Left colon (tissue), 2 donors: ENCODE results near the gene C4orf50. TPM values are rescaled to one million over a fixed set of nuclear protein-coding genes. Genes with fewer than 3 reads are reported as not detected.
"Not testable (repeated sequence)": the region's sequence is repeated elsewhere in the genome, so short reads cannot be mapped to it uniquely, and the experiment has no call there.

Experiments used
- ATAC-seq: fragments of 200-7000 bp; cut with Tn5 transposase; one replicate; pipeline ENCODE4 v1.9.1; 2020; ENCODE audit warnings: mild to moderate bottlenecking, moderate library complexity
- DNase-seq, 2 donors: peaks; one replicate each; pipeline ENCODE4 v3.0.0-alpha.2; 2020
- intact Hi-C, 2 donors: fragments of 100-400 bp; cut with DNase I in 1 of 2; cut with micrococcal nuclease in 1 of 2; formaldehyde crosslinking; loops; one replicate each; pipeline versions ENCODE4 v1.11.2 to v1.14.0; 2022; cut with DNase I, micrococcal nuclease
- total RNA-seq, 2 donors: library from RNA; stranded (reverse); fragmentation: NEBNext Ultra II Directional; extraction: Animal tissue kit (Norgen Biotek cat#: 25700); gene quantifications; one replicate each; pipeline ENCODE4 v1.2.1, GENCODE V29; 2021
- donor health status: DM: no; HTN: no; CAD: no.
- donor health status: DM: yes; HTN: yes; CAD: no.

C4orf50 gene
- total RNA-seq, 2 donors from 2014 or later, result 0.09 TPM; not detected in 1

DNA sequence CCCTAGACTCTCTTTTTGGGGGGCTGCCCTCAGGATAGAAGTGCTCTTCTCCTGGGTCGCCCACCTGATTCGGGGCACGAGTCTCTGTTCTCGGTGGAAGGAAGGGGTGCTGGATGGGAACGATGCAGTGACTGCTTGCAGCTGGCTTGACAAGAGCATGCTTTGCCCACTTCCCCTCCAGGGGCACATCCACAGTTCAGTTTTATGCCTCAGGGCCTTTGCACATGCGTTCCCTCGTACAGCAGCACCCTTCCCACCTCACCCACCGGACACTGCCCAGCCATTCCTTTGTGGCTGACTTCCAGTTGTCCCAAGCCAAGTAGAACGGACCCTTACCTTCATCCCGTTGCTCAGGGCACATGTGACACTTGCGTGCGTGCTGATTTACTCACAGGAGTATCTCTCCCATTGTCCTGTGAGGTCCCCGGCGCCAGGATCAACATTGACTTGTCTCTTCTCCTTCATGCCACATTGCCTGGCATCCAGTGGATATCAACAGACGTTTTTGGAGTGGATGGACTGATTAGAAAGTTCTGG lies 60.0 kb downstream of the C4orf50 start:
- ATAC-seq, result no peak

DNA sequence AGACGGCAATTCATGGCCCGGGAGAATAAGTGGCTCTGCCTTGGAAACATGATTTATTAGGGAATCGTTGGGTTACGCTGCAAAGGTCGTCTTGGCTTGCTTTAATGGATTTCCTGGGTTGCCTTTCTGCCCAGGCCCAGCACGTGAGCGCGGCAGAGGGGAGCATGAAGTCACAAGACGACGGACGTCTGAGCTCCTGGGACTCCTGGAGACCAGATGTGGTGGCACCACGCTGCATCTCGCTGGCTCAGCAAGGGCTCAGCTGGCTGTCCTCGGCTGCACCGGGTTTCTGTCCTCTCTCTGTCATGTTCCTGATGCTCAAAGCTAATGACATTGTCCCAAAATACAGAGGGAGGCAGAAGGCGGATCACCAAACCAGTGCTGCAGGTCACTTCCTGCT lies 61.2 kb downstream of the C4orf50 start:
- DNase-seq (no peak), ATAC-seq (no peak)
- intact Hi-C loops, result no loop called here

More for the DNA sequence above, 60.0 kb downstream of the C4orf50 start:
- no peak for DNase-seq
- intact Hi-C loops, result no loop called here

DNA sequence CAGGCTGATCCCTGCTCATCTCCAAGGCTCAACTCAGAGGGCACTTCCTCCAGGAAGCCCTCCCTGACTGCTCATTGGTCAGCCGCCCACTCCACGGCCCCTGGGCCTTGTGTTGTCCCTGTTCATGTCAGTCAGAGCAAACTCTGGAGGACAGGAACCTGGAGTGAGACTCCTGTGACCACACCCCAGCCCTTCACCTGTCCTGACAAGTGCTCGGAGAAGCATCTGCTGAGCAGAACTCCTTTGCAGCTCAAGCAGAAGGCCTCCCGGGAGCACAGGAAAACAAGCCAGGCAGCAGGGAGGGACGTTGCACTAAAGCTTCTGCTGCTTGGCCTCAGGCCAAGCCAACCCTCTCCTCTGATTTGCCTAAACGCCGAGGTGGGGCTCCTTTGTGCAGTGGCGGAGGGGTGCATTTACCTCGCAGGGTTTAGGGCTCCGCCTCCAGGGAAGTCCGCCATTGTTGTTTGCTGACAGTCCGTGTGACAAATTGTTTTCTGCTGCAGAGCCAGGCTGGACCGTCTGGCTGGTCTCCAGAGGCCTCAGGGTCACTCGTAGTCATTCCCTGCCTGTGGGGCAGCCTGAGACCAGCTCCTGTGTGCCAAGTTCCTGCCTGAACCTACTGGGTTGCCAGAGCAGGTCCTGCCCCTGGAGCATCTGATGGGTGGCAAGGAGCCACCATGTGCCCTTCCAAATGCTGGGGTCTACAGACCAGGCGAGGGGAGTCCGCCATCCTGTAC lies 61.8 kb downstream of the C4orf50 start:
- DNase-seq (no peak), ATAC-seq (no peak)
- intact Hi-C loops, result no loop called here

DNA sequence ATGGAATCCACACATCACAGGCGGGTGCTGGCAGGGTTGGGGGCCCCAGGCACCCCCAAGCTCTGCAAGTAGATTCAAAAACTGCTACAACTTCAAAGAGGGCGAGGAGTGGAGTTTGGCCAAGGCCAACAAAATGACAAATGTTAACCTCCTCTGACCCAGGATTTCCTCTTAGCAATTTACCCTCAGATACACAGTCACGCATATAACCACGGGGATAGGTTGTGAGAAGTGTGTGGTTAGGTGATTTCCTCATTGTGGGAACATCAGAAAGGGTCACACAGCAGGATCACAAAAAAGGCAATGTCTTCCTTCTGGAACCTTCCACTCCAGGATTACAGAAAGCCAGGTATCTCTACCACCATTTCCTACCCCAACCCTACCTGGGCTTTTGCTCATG lies 62.4 kb downstream of the C4orf50 start:
- intact Hi-C loops, result no loop called here
- ATAC-seq (no peak), DNase-seq (no peak)

DNA sequence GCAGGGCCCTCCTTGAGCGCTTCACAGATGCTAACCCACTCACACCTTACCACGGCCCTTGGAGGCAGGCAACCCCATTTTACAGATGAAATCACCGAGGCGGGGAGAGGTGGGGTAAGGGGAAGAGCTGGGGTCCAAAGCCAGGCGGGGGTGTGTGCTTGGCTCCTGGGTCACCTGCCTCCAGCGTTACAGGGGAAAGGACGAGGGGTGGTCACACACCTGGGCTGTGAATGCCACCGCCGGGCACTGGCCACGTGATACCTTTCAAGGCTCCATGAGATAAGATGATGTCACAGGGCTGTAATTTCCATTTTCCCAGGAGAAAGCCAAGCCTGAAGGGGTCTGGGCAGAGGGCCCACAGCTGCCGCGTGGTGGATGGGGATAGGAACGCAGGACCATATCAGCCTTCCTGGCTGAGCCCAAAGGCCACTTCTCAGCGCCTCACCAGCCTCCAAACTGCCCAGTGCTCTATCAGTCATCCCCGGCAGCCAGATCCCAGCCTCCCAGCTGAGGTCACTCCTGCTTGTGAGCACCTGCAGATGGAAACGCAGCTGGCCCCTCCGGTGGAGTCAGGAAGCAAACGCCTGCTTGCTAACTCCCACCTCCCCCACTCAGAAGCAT lies 62.9 kb downstream of the C4orf50 start:
- ATAC-seq, result no peak
- intact Hi-C loops, result no loop called here
- DNase-seq, result no peak

DNA sequence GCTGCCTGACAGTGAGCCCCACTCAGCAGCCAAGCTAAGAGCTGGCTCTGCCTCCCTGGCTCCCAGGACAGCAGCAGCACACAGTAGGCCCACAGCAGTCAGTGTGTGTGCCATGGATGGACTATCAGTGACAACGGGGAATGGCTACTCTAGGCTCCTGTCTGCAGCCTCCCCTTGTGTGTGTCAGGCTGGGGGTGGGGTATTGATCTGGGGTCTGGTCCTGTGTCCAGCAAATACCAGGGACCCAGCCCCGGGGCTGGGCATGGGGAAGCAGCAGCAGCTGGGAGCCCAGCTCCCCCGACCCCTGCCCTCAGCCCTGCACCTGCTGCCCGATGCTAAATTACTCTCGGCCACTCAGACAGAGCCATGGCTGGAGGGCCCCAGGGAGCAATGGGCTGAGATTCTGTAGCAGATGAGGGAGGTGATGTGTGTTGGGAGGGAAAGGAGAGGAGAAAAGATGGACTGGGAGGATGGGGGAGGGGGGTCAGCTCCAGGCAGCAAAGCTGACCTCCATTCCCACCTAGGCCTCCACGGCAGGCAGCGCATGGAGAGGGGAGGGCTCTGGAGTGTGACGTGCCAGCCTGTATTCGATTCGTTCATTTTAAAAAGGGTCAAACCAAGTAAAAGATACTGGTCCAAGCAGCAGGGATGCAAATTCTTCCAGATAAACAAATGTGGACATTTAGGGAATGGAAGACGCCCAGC lies 64.0 kb downstream of the C4orf50 start:
- no peak for ATAC-seq
- intact Hi-C loops, result no loop called here
- DNase-seq, result no peak

DNA sequence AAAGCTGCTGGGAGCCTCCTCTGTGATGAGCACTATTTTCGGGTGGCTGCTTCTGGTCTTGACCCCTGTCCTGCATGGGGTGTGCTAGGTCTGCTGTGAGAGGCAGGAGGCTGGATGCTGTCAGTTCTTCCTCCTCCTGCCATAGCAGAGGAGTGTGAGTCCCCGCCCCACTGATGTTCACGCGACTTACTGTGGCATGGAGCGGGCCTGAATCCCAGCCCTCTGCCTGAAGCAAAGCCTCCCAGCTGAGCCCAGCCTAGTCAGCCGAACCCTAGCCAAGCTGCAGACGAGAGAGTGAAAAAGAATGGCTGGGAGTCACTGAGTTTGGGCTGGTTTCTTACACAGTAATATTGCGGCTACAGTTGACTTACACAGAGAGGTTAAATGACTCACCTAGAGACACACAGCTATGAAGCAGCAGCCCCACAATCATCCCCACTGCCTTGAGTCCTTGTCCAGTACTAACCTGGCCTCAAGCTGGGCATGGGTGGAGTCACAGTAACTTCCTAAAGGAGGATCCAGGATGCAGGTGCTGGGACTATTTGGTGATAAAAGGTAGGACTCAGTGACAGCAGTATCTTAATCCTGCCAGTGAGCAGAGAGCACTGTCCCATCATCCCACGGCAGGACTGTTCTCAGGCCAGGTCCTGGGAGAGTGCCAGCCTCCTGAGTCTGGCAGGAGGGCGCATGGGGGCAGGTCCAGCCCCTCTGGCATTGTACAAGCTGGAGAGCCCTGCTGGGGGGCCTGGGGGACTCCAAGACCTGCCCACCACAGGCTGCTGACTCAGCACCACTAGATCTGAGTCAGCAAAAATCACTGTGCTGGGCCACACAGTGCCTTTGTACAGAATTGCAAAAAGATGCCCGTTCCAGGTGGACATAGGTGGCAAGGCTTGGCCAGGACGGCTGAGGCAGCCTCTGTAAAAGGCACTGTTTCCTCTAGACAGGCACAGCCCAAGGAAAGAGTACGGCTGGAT lies 65.0 kb downstream of the C4orf50 start:
- DNase-seq (no peak), ATAC-seq (no peak)
- intact Hi-C loops, result no loop called here

DNA sequence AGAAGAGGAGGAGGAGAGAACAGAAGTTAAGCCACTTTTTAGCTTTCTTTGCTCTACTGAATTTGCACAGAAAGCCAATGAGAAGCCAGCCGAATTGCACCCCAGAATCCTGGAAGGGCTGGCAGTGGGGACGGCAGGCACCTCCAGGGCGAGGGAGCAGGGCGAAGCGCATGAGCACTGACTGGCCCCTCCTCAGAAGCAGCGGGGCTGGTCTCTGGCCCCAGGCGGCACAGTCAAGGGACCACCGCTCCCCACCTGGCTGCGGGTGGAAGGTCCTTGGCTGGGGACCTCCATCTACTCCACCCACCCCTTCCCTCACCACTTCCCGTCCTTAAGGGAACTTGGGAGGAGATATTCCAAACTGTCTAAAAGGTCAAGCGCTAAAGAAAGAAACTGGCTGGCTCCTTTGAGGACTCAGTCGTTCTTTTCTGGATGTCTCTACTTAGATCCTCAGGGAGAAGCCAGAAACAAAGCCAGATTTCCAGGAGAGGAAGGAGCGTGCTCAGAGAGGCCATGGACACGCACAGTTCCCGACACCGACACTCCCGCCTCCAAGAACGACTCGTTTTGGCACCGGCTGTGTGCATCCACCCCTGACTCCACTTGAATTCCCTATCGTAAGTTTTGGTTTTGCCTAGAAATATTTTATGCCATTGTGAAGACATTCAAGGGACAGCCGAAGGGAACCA lies 65.8 kb downstream of the C4orf50 start:
- ATAC-seq (no peak), DNase-seq (no peak)
- intact Hi-C loops, result no loop called here

DNA sequence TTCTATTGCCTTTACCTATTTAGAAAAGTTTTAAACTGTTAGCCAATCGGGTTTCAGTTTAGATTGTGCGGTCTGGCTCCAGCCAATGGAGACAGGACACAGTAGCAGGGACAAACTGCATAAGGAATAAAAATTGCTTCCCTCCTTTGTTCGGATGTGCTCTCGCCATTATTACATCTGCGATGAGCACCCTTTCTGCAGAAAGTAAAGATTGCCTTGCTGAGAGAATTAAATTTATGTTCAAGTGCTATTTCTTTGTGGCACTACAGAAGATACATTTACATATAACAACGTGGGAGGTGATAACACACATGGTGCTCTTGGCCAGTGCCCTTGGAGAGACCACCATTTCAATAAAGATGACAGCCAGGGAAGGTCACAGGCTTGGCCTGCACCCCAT lies 71.6 kb downstream of the C4orf50 start:
- ATAC-seq, DNase-seq, intact Hi-C loops: not testable (repeated sequence)

DNA sequence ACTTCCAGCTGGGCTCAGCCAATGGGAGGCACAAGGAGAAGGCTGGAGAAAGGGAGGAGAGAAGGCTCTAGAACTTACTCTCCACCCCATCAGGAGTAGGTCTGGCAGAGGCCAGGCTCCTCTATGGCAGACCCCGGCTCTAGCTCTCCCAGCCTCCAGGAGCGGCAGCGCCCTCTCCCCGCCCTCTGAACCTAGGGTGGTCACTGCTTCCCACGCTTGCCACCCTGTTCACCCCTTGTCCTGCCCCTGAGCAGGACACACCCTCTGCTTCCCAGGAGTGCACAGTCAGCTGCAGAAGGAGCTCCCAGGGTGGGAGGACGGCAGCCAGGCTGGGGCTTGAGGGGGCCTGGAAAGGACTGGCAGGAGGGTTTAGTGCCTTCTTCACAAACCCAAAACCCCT lies 72.3 kb downstream of the C4orf50 start:
- no peak for ATAC-seq
- no peak for DNase-seq
- intact Hi-C loops, result no loop called here

DNA sequence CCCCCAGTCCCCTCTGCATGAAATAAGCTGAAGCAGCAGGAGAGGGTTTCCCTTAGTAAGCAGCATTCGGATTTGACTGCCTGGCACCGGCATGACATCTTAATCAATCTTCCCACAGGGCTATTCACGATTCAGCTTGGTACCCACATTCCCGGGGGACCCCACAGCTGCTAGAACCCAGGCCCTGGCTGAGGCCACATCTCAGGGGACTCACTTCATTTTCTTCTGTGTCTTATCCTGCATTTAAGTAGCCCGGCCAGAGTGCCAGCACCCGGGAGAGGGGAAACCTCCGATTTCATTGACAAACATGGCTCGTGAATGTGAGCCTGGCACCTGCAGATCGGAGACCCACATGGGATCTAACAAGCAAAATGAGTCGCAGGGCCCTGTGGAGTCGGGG lies 73.1 kb downstream of the C4orf50 start:
- ATAC-seq (no peak), DNase-seq (no peak)
- intact Hi-C loops, result no loop called here

DNA sequence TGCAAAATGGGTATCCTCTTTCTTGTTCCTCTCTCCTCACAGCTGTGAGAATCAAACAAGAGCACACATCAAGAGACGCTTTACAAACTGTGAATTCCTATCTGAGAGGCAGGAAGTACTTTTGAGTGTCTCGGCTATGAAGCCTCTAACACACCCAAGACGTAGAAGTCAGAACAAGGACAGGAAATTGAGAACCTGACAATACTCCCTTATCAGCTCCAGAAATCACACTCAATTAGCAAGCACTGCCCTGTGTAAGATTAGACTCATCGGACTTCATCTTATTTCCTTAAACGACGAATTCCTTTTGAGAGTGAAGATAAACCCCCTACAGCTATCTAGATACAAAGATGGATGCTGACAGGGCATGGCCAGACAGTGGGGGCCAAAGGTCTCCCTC lies 74.7 kb downstream of the C4orf50 start:
- intact Hi-C loops, result no loop called here
- DNase-seq (no peak), ATAC-seq (no peak)

DNA sequence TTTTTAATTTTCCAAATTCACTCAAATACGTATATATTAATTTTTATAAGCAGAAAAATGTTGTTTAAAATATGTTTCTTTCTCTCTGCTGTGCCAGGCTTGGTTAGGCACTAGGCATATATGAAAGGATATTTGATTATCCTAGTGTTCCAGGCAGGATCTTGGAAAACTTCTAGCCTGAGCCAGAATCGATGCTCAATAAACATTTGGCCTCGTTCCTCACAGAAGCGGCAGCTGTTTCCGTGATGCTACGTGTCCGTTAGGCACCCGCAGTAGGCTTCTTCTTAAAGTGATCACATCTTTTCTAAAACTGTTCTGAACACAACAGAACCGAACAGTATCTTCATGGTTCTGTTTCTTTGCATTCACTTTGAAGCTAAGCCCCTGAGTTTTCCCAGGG lies 75.3 kb downstream of the C4orf50 start:
- DNase-seq (no peak), ATAC-seq (no peak)
- intact Hi-C loops, result no loop called here

DNA sequence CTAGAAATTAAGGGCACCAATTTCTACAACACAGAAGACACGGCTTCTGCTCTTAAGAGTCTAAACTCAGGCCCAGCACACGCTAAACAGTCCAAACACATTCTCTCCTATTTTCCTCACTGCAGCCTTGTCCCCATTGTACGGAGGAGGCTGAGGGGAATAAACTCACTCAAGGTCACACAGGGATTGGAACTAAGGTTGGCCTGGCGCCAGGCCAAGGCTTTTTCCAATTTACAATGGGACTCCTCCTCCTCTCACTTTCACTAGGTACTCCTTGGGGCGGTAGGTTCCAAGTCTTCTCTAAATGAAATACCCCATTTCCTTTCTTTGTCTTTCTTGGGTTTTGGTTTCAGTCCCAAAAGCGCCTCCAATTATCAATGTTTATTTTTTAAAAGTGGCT lies 76.6 kb downstream of the C4orf50 start:
- ATAC-seq (no peak), DNase-seq (no peak)
- intact Hi-C loops, result no loop called here

DNA sequence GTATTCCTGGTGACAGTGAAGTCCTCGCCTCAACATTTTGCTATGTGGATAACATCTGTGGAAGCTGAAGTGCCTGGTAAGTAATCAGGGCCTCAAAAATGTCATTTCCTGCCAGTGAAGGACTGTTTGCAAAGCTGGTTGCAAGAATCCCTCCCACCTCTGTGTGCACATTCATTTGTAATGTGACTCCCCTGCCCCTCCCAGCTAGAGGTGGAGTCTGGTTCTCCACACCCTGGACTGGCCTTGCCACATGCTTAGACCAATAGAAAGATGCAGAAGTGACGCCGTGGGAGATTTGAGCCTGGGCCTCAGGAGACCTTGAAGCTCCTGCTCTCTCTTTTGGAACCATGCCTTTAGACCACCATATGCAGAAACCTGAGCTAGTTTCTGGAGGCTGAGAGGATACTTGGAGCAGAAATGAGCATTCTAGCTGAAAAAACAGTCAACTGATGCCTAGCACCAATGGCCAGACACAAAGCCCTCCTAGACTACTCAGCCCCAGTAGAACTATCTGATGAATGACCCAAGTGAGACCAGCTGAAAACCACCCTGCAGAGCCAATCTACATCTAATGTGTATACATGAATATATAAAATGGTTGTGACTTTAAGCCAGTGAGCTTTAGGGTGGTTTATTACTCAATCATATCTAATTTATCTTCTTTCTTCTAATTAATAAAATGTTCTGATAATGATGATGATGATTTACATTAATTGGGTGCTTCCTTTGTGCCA lies 77.6 kb downstream of the C4orf50 start:
- intact Hi-C loops, result no loop called here
- DNase-seq (no peak), ATAC-seq (no peak)

DNA sequence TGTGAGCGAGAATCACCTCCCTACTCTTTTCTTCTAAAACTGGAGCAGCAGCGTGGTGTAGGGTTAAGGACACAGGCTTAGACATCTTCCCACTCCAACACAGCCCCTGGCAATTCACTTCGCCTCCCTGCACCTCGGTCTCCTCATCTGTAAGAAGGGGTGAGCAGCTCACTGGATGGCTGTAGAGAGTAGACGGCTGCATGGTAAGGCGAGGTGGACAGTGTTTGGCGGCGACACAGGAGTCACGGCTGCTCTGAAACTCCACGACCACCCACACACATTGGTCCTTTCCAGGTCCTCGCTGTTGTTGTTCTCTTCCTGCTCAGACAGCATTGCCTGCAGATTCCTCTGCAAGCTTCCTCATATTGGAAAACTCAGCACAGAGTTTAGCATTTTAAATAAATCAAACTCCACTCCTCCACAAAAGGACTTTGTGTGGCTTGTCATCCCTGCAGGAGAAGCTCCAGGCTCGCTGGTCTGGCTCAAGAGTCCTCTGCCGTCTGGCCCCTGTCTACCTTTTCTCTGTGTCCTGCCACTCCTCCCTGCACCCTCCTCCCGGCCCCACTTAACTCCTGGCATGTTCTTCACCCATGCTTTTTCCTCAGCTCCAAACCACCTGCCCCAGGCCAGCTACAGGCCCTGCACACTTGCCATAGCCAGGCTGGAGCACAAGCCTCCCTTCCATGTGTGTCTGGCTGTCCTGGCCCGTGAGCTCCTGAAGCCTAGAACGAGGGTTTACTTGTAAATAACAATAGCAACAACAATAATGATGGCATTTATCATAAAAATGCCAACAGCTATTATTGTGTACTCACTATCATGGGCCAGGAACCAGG lies 84.0 kb downstream of the C4orf50 start:
- intact Hi-C loops, result no loop called here
- ATAC-seq (no peak), DNase-seq (no peak)

DNA sequence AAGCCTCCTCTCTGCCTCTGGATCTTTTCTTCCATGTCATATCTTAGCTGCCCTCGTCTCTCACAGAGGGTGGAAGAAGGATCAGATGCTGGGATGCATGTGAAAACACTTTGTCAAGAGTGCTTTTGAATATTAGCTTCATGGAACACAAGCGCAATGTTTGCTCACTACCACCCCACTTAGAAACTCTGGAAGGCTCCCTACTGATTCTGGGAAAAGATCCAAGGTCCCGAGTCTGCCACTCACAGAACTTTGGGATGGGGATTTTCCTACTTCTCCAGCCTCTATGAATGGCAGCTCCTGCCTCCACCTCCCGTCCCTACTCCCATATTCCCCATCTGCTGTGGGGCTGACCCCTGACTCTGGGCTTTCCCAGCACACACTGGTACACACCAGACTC lies 85.1 kb downstream of the C4orf50 start:
- intact Hi-C loops, result no loop called here
- DNase-seq, result no peak
- no peak for ATAC-seq
